Body of pancreas (tissue), 4 donors: Measurements from ENCODE around the gene SLC2A6. TPM values are rescaled to one million over a fixed set of nuclear protein-coding genes. Genes with fewer than 3 reads are reported as not detected.

Experiments
- ATAC-seq: fragments of 150-250 bp; one replicate; pipeline ENCODE4 v1.9.1; 2016
- DNase-seq, 4 donors: peaks; one replicate each; pipeline ENCODE4 v3.0.0-alpha.2; 2019
- H3K27ac ChIP-seq, 4 donors: fragments of 200-600 bp; sonication (generic); 1 replicate in 3 of 4; 2 replicates in 1 of 4; pipeline versions ENCODE4 v1.5.1 to v1.6.1; 2016 to 2019; ENCODE audit warnings: mild to moderate bottlenecking in 1 of 4, mixed read lengths in 1 of 4, moderate library complexity in 1 of 4
- H3K27me3 ChIP-seq, 2 donors: fragments of 200-600 bp; sonication (generic); one replicate each; pipeline ENCODE4 v1.6.0; 2016; ENCODE audit warnings: mild to moderate bottlenecking in 1 of 2
- H3K36me3 ChIP-seq, 2 donors: fragments of 200-600 bp; sonication (generic); replicated peaks in 1 of 2; 2 replicates each; pipeline ENCODE4 v1.5.1; 2016; ENCODE audit warnings: low read depth in 2 of 2; ENCODE audit not compliant: insufficient read depth in 1 of 2
- H3K4me1 ChIP-seq: fragments of 200-600 bp; sonication (generic); one replicate; pipeline ENCODE4 v1.6.0; 2016
- H3K4me3 ChIP-seq, 2 donors: fragments of 200-600 bp; sonication (generic); 1 replicate in 1 of 2; 2 replicates in 1 of 2; pipeline ENCODE4 v1.5.1; 2016 to 2019
- H3K9me3 ChIP-seq, 3 donors: fragments of 200-600 bp; sonication (generic); 1 replicate in 2 of 3; 2 replicates in 1 of 3; pipeline ENCODE4 v1.5.1; 2016
- POLR2A ChIP-seq, 3 donors: fragments of 450-650 bp; IDR thresholded peaks; one replicate each; pipeline ENCODE4 v1.6.1; 2016; ENCODE audit warnings: antibody characterized with exemption in 3 of 3, mild to moderate bottlenecking in 2 of 3
- WGBS, 2 donors: methylation state at CpG; one replicate each; pipeline ENCODE4 v1.1.5; 2017; 5-methylcytosine and 5-hydroxymethylcytosine counted together
- intact Hi-C: fragments of 100-400 bp; cut with DNase I; formaldehyde crosslinking; loops from one replicate; pipeline ENCODE4 v1.15.1; 2023
- total RNA-seq, 2 donors: library from RNA; depleted of rRNA; stranded (reverse); fragments of >200 nt; gene quantifications; one replicate each; pipeline ENCODE4 v1.1.0, GENCODE V29; 2016
- TF ChIP-seq, protein P1 (sequence below), 7 experiments: fragments of 450-650 bp in 4 of 7; fragments of 200-600 bp in 3 of 7; sonication (generic) in 3 of 7; IDR thresholded peaks; one replicate each; pipeline ENCODE4 v1.5.1; 2016 to 2019; ENCODE audit warnings: antibody characterized with exemption in 7 of 7

The SLC2A6 gene
- total RNA-seq, 2 donors from 2014 or later, result 2.6 to 3.0 TPM

DNA sequence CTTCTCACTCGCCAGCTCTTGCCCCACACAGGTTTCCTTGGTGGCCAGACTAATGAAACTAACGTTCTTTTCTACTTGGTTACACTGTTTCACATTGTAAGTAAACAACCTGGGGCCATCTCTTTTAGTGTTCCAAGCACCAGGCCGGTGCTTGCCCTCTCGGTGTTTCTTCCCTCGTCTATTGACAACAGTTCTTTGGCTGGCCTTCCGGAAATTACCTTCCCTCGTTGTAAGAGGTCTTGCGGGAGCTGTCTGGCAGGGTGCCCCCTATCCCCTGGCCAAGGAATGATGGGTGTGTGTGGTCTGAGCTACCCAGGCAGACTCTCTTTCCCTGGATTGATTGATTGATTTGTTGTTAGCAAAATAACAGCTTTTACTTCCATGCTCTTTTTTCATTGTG is 46.8 kb upstream of the SLC2A6 start:
- ATAC-seq (no peak), DNase-seq (no peak)
- WGBS, 2 donors, result 47 to 53% methylated on average over 8 of the region's 8 CpGs
- no peak overlapping the region for H3K4me3 ChIP-seq
- no peaks in the 10 kb centered on the region for H3K27me3 ChIP-seq
- TF ChIP-seq, protein P1, sequence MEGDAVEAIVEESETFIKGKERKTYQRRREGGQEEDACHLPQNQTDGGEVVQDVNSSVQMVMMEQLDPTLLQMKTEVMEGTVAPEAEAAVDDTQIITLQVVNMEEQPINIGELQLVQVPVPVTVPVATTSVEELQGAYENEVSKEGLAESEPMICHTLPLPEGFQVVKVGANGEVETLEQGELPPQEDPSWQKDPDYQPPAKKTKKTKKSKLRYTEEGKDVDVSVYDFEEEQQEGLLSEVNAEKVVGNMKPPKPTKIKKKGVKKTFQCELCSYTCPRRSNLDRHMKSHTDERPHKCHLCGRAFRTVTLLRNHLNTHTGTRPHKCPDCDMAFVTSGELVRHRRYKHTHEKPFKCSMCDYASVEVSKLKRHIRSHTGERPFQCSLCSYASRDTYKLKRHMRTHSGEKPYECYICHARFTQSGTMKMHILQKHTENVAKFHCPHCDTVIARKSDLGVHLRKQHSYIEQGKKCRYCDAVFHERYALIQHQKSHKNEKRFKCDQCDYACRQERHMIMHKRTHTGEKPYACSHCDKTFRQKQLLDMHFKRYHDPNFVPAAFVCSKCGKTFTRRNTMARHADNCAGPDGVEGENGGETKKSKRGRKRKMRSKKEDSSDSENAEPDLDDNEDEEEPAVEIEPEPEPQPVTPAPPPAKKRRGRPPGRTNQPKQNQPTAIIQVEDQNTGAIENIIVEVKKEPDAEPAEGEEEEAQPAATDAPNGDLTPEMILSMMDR (IDR thresholded peaks at IDR 0.05), result no peak
- TF ChIP-seq POLR2A (IDR thresholded peaks at IDR 0.05), result no peak
- intact Hi-C loops, result no loop called here
- no peaks in the 10 kb centered on the region for H3K36me3 ChIP-seq
- peaks cover 49% of the 10 kb centered on the region for H3K4me1 ChIP-seq
- no peaks in the 10 kb centered on the region for H3K9me3 ChIP-seq
- H3K27ac ChIP-seq, result no peak overlapping the region

DNA sequence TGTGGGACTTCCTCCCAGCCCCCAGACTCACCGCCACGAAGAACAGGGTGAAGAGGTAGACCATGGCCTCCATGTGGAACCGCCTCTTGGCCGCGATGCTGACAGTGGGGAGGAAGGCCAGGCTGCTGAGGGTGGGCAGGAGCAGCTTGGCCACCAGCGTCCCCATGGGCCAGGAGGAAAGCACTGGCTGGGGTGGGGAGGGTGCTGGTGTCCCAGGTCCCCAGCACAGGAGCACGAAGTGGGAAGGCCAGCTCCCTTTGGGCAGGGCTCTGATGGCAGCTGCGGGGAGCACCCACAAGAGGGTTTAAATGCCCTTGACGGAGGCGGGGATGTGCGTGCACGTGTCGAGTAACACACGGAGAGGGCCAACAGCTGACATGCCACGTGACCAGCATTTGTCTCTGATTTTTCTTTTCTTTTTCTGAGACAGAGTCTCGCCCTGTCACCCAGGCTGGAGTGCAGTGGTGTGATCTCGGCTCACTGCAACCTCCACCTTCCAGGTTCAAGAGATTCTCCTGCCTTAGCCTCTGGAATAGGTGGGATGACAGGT is 45.9 kb upstream of the SLC2A6 start, which contains the start of gene MYMK:
Gene MYMK, minus strand, starts transcription at position 281 of the 550 bp plus-strand sequence. Its CDS starts 115 bp downstream, at position 166.
- Histone ChIP-seq H3K9me3 (no peaks in the 10 kb centered on the region), H3K4me3 (no peak within 1 kb of the TSS), H3K27me3 (no peaks in the 10 kb centered on the region), H3K27ac (no peak within 1 kb of the TSS), H3K4me1 (peaks cover 53% of the 10 kb centered on the region), H3K36me3 (no peaks in the 10 kb centered on the region)
- 86 to 93% methylated on average over 15 of the region's 17 CpGs for WGBS, 2 donors
- DNase-seq (no peak), ATAC-seq (no peak)
- intact Hi-C loops, result no loop called here
- TF ChIP-seq, protein P1 (IDR thresholded peaks at IDR 0.05), result no peak
- no peak for TF ChIP-seq POLR2A (IDR thresholded peaks at IDR 0.05)

GRCh38 chr9:133524146-133524545 is 45.2 kb upstream of the SLC2A6 start:
- H3K27ac ChIP-seq, result no peak overlapping the region
- no peaks in the 10 kb centered on the region for H3K27me3 ChIP-seq
- H3K4me1 ChIP-seq, result peaks cover 53% of the 10 kb centered on the region
- H3K9me3 ChIP-seq, result no peaks in the 10 kb centered on the region
- H3K36me3 ChIP-seq, result no peaks in the 10 kb centered on the region
- no peak for TF ChIP-seq POLR2A (IDR thresholded peaks at IDR 0.05)
- TF ChIP-seq, protein P1 (IDR thresholded peaks at IDR 0.05), result no peak
- intact Hi-C loops, result no loop called here
- no peak for DNase-seq
- no peak overlapping the region for H3K4me3 ChIP-seq
- 78 to 84% methylated on average over 5 of the region's 5 CpGs for WGBS, 2 donors
- no peak for ATAC-seq

- intact Hi-C loops, result no loop called here
- TF ChIP-seq, protein P1 (IDR thresholded peaks at IDR 0.05), result no peak
- no peak for TF ChIP-seq POLR2A (IDR thresholded peaks at IDR 0.05)
- H3K27me3 ChIP-seq, result no peaks in the 10 kb centered on the region
- 83 to 89% methylated on average over 7 to 8 of the region's 8 CpGs for WGBS, 2 donors
- H3K36me3 ChIP-seq, result no peaks in the 10 kb centered on the region
- H3K9me3 ChIP-seq, result no peaks in the 10 kb centered on the region
- H3K4me3 ChIP-seq, result no peak overlapping the region
- peaks cover 44% of the 10 kb centered on the region for H3K4me1 ChIP-seq
- no peak overlapping the region for H3K27ac ChIP-seq
- ATAC-seq (no peak), DNase-seq (no peak)
These were observed 44.2 kb upstream of the SLC2A6 start for GRCh38 chr9:133523106-133523505.
